ENCODE data around the gene ARFGAP1. TPM values are rescaled to one million over a fixed set of nuclear protein-coding genes. Genes with fewer than 3 reads are reported as not detected.

ARFGAP1 gene
- polyA plus RNA-seq, 1 donor (not counting 4 experiments of a cell fraction or from before 2014, with no cell fraction given): 31.5 TPM

GRCh38 chr20:63291811-63292210, 19.2 kb downstream of the ARFGAP1 start:
- TF ChIP-seq, protein P1, sequence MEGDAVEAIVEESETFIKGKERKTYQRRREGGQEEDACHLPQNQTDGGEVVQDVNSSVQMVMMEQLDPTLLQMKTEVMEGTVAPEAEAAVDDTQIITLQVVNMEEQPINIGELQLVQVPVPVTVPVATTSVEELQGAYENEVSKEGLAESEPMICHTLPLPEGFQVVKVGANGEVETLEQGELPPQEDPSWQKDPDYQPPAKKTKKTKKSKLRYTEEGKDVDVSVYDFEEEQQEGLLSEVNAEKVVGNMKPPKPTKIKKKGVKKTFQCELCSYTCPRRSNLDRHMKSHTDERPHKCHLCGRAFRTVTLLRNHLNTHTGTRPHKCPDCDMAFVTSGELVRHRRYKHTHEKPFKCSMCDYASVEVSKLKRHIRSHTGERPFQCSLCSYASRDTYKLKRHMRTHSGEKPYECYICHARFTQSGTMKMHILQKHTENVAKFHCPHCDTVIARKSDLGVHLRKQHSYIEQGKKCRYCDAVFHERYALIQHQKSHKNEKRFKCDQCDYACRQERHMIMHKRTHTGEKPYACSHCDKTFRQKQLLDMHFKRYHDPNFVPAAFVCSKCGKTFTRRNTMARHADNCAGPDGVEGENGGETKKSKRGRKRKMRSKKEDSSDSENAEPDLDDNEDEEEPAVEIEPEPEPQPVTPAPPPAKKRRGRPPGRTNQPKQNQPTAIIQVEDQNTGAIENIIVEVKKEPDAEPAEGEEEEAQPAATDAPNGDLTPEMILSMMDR (optimal IDR thresholded peaks at IDR 0.05 in 1 of 3, IDR thresholded peaks at IDR 0.05 in 1 of 3, conservative IDR thresholded peaks at IDR 0.05 in 1 of 3; ENCODE audit: extremely low read depth in 1 of 3, insufficient read depth in 2 of 3, low read length in 3 of 3): no peak
- no peak for TF ChIP-seq EZH2 (IDR thresholded peaks at IDR 0.05; ENCODE audit: low read length)
- H3K4me3 ChIP-seq (ENCODE audit: control insufficient read depth in 2 of 3, extremely low read depth in 1 of 3, insufficient read depth in 2 of 3, low read depth in 1 of 3, low read length in 3 of 3): no peak overlapping the region
- H3K36me3 ChIP-seq (ENCODE audit: control insufficient read depth in 2 of 2, extremely low read depth in 1 of 2, insufficient read depth in 2 of 2, low read length in 2 of 2): peaks cover 10 to 14% of the 10 kb centered on the region in 2 experiments
- no peak overlapping the region for H3K9ac ChIP-seq (ENCODE audit: control insufficient read depth, extremely low read depth, insufficient read depth, low read length)
- DNase-seq (ENCODE audit: low read depth, low spot score): no peak
- no peaks in the 10 kb centered on the region for H3K9me3 ChIP-seq (ENCODE audit: control insufficient read depth, low read depth, low read length)
- no peaks in the 10 kb centered on the region for H3K4me1 ChIP-seq (ENCODE audit: control insufficient read depth, extremely low read depth, insufficient read depth, low read length)
- no peak overlapping the region for H3K27ac ChIP-seq (ENCODE audit: control insufficient read depth, insufficient read depth, low read length)
- H3K27me3 ChIP-seq (ENCODE audit: control insufficient read depth, extremely low read depth, insufficient read depth, low read length): peaks cover 26% of the 10 kb centered on the region
- no peak overlapping the region for H3K4me2 ChIP-seq (ENCODE audit: control insufficient read depth, extremely low read depth, insufficient read depth, low read depth, low read length)
- H3K79me2 ChIP-seq (ENCODE audit: control insufficient read depth, insufficient read depth, low read length): no peaks in the 10 kb centered on the region
- dilution Hi-C loops (cut with MboI; ENCODE audit: extremely low pct_ligation_motif_present, low sequenced_read_pairs): no loop called here
- no peaks in the 10 kb centered on the region for H3K9me1 ChIP-seq (ENCODE audit: control insufficient read depth, extremely low read depth, insufficient read depth, low read length)
- FAIRE-seq: no peak
- H2AFZ ChIP-seq (ENCODE audit: control insufficient read depth, low read length): no peak overlapping the region
- H4K20me1 ChIP-seq (ENCODE audit: control insufficient read depth, extremely low read depth, insufficient read depth, low read length): peaks cover 5% of the 10 kb centered on the region

DNA sequence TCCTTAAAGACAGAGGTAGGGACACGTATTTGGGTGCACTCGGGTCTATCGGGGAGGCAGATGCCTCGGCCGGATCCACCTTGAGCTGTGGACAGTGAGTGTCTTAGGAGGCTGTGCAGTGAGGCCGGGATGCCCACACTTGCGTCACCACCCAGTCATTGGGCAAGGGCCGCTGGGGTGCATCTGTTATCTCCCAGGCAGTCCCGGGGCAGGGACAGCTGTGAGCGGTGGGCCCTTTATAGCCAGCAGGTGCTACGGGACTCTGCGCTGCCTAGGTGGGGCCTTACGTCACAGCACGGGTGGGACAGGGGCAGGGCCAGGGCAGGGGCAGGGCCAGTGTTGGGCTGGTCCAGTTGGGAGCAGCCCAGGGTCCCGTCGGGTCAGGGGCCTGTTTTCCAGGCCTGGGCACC, 19.7 kb downstream of the ARFGAP1 start:
- Histone ChIP-seq H3K4me3 (ENCODE audit: control insufficient read depth in 2 of 3, extremely low read depth in 1 of 3, insufficient read depth in 2 of 3, low read depth in 1 of 3, low read length in 3 of 3) (no peak overlapping the region), H3K27ac (ENCODE audit: control insufficient read depth, insufficient read depth, low read length) (no peak overlapping the region), H3K36me3 (ENCODE audit: control insufficient read depth in 2 of 2, extremely low read depth in 1 of 2, insufficient read depth in 2 of 2, low read length in 2 of 2) (peaks cover 9 to 10% of the 10 kb centered on the region in 2 experiments), H3K9me3 (ENCODE audit: control insufficient read depth, low read depth, low read length) (no peaks in the 10 kb centered on the region), H2AFZ (ENCODE audit: control insufficient read depth, low read length) (no peak overlapping the region), H3K9me1 (ENCODE audit: control insufficient read depth, extremely low read depth, insufficient read depth, low read length) (no peaks in the 10 kb centered on the region), H3K79me2 (ENCODE audit: control insufficient read depth, insufficient read depth, low read length) (no peaks in the 10 kb centered on the region), H3K4me1 (ENCODE audit: control insufficient read depth, extremely low read depth, insufficient read depth, low read length) (no peaks in the 10 kb centered on the region), H3K9ac (ENCODE audit: control insufficient read depth, extremely low read depth, insufficient read depth, low read length) (no peak overlapping the region), H3K4me2 (ENCODE audit: control insufficient read depth, extremely low read depth, insufficient read depth, low read depth, low read length) (no peak overlapping the region), H4K20me1 (ENCODE audit: control insufficient read depth, extremely low read depth, insufficient read depth, low read length) (peaks cover 5% of the 10 kb centered on the region), H3K27me3 (ENCODE audit: control insufficient read depth, extremely low read depth, insufficient read depth, low read length) (peaks cover 26% of the 10 kb centered on the region)
- TF ChIP-seq EZH2 (IDR thresholded peaks at IDR 0.05; ENCODE audit: low read length): no peak
- TF ChIP-seq, protein P1 (optimal IDR thresholded peaks at IDR 0.05 in 1 of 3, IDR thresholded peaks at IDR 0.05 in 1 of 3, conservative IDR thresholded peaks at IDR 0.05 in 1 of 3; ENCODE audit: extremely low read depth in 1 of 3, insufficient read depth in 2 of 3, low read length in 3 of 3): no peak
- DNase-seq (ENCODE audit: low read depth, low spot score) (no peak), FAIRE-seq (no peak)
- dilution Hi-C loops (cut with MboI; ENCODE audit: extremely low pct_ligation_motif_present, low sequenced_read_pairs): no loop called here
